Measurements from ENCODE around the gene TMEM89.

The TMEM89 gene

GRCh38 chr3:48591886-48592518 is 29.6 kb downstream of the TMEM89 start:
- H3K9me3 ChIP-seq (ENCODE audit: control insufficient read depth, insufficient read depth, low read length) = no peaks in the 10 kb centered on the region
- H3K4me1 ChIP-seq (ENCODE audit: control insufficient read depth, low read length) = no peaks in the 10 kb centered on the region
- no peaks in the 10 kb centered on the region for H3K9me2 ChIP-seq (replicated peaks; ENCODE audit: control insufficient read depth, low read length)
- H3K4me3 ChIP-seq (ENCODE audit: low read length) = no peak overlapping the region
- H3K27ac ChIP-seq (ENCODE audit: low read depth, low read length) = no peak overlapping the region
- no peaks in the 10 kb centered on the region for H3K79me2 ChIP-seq (ENCODE audit: control insufficient read depth, low read length)
- no peak for TF ChIP-seq EZH2phosphoT487 (IDR thresholded peaks at IDR 0.05; ENCODE audit: borderline replicate concordance, low read length)
- no peaks in the 10 kb centered on the region for H4K20me1 ChIP-seq (ENCODE audit: control insufficient read depth, insufficient read depth, low read depth, low read length)
- no peaks in the 10 kb centered on the region for H3K36me3 ChIP-seq (ENCODE audit: control insufficient read depth, low read length)
- peaks cover 2% of the 10 kb centered on the region; the same call in 1 of the 2 replicates for H3K27me3 ChIP-seq (ENCODE audit: control insufficient read depth, low read length)
- no peak overlapping the region for H3K4me2 ChIP-seq (ENCODE audit: low read length)
- no peaks in the 10 kb centered on the region for H3F3A ChIP-seq (ENCODE audit: control insufficient read depth, insufficient read depth)

GRCh38 chr3:48591436-48591835 is 30.1 kb downstream of the TMEM89 start:
- Histone ChIP-seq H3K9me3 (ENCODE audit: control insufficient read depth, insufficient read depth, low read length) (no peaks in the 10 kb centered on the region), H3K27ac (ENCODE audit: low read depth, low read length) (no peak overlapping the region), H3K9me2 (replicated peaks; ENCODE audit: control insufficient read depth, low read length) (no peaks in the 10 kb centered on the region), H3K27me3 (ENCODE audit: control insufficient read depth, low read length) (peaks cover 2% of the 10 kb centered on the region; the same call in 1 of the 2 replicates), H3K79me2 (ENCODE audit: control insufficient read depth, low read length) (no peaks in the 10 kb centered on the region), H4K20me1 (ENCODE audit: control insufficient read depth, insufficient read depth, low read depth, low read length) (no peaks in the 10 kb centered on the region), H3K4me2 (ENCODE audit: low read length) (no peak overlapping the region), H3K4me1 (ENCODE audit: control insufficient read depth, low read length) (no peaks in the 10 kb centered on the region), H3K4me3 (ENCODE audit: low read length) (no peak overlapping the region), H3F3A (ENCODE audit: control insufficient read depth, insufficient read depth) (no peaks in the 10 kb centered on the region), H3K36me3 (ENCODE audit: control insufficient read depth, low read length) (no peaks in the 10 kb centered on the region)
- no peak for TF ChIP-seq CTCF (IDR thresholded peaks at IDR 0.05; ENCODE audit: low read depth, low read length, poor library complexity, severe bottlenecking)

- H3K4me2 ChIP-seq (ENCODE audit: low read length) = no peak overlapping the region
- no peaks in the 10 kb centered on the region for H3K36me3 ChIP-seq (ENCODE audit: control insufficient read depth, low read length)
- H3F3A ChIP-seq (ENCODE audit: control insufficient read depth, insufficient read depth) = no peaks in the 10 kb centered on the region
- no peak for TF ChIP-seq EZH2phosphoT487 (IDR thresholded peaks at IDR 0.05; ENCODE audit: borderline replicate concordance, low read length)
- TF ChIP-seq CTCF (IDR thresholded peaks at IDR 0.05; ENCODE audit: low read depth, low read length, poor library complexity, severe bottlenecking) = no peak
- H3K79me2 ChIP-seq (ENCODE audit: control insufficient read depth, low read length) = no peaks in the 10 kb centered on the region
- H3K4me3 ChIP-seq (ENCODE audit: low read length) = no peak overlapping the region
- H3K27ac ChIP-seq (ENCODE audit: low read depth, low read length) = no peak overlapping the region
- no peaks in the 10 kb centered on the region for H3K9me2 ChIP-seq (replicated peaks; ENCODE audit: control insufficient read depth, low read length)
- H4K20me1 ChIP-seq (ENCODE audit: control insufficient read depth, insufficient read depth, low read depth, low read length) = no peaks in the 10 kb centered on the region
- peaks cover 2% of the 10 kb centered on the region; the same call in 1 of the 2 replicates for H3K27me3 ChIP-seq (ENCODE audit: control insufficient read depth, low read length)
- H3K4me1 ChIP-seq (ENCODE audit: control insufficient read depth, low read length) = no peaks in the 10 kb centered on the region
- no peaks in the 10 kb centered on the region for H3K9me3 ChIP-seq (ENCODE audit: control insufficient read depth, insufficient read depth, low read length)
Observed at GRCh38 chr3:48588230-48588629, 33.3 kb downstream of the TMEM89 start.

GRCh38 chr3:48587686-48588085 is 33.9 kb downstream of the TMEM89 start:
- H3K79me2 ChIP-seq (ENCODE audit: control insufficient read depth, low read length) = no peaks in the 10 kb centered on the region
- H3K36me3 ChIP-seq (ENCODE audit: control insufficient read depth, low read length) = no peaks in the 10 kb centered on the region
- H3K27ac ChIP-seq (ENCODE audit: low read depth, low read length) = no peak overlapping the region
- H3K27me3 ChIP-seq (ENCODE audit: control insufficient read depth, low read length) = peaks cover 2% of the 10 kb centered on the region; the same call in 1 of the 2 replicates
- H3K4me3 ChIP-seq (ENCODE audit: low read length) = no peak overlapping the region
- no peak for TF ChIP-seq CTCF (IDR thresholded peaks at IDR 0.05; ENCODE audit: low read depth, low read length, poor library complexity, severe bottlenecking)
- no peaks in the 10 kb centered on the region for H3K9me3 ChIP-seq (ENCODE audit: control insufficient read depth, insufficient read depth, low read length)
- H4K20me1 ChIP-seq (ENCODE audit: control insufficient read depth, insufficient read depth, low read depth, low read length) = no peaks in the 10 kb centered on the region
- H3K4me2 ChIP-seq (ENCODE audit: low read length) = no peak overlapping the region
- no peaks in the 10 kb centered on the region for H3F3A ChIP-seq (ENCODE audit: control insufficient read depth, insufficient read depth)
- no peaks in the 10 kb centered on the region for H3K4me1 ChIP-seq (ENCODE audit: control insufficient read depth, low read length)
- H3K9me2 ChIP-seq (replicated peaks; ENCODE audit: control insufficient read depth, low read length) = no peaks in the 10 kb centered on the region
